GM23248 (cell line): Measurements from ENCODE around the gene TMEM132A. TPM values are rescaled to one million over a fixed set of nuclear protein-coding genes. Genes with fewer than 3 reads are reported as not detected.
A peak's percentile ranks its signal among the peaks of the same experiment; 100 is the strongest.

Experiments
- DNase-seq: peaks from one replicate; pipeline ENCODE4 v3.0.0-alpha.2; 2015
- H2AFZ ChIP-seq: fragments of 200-600 bp; sonication (generic); 2 replicates; pipeline ENCODE4 v1.6.1; 2016; ENCODE audit warnings: antibody characterized with exemption
- H3F3A ChIP-seq: fragments of 200-600 bp; sonication (generic); 2 replicates; pipeline ENCODE4 v1.6.1; 2016; ENCODE audit warnings: mild to moderate bottlenecking, antibody characterized with exemption, mixed run types; ENCODE audit not compliant: insufficient read depth
- H3K27ac ChIP-seq: fragments of 200-600 bp; sonication (generic); 2 replicates; pipeline ENCODE4 v1.5.1; 2016; ENCODE audit warnings: mild to moderate bottlenecking
- H3K27me3 ChIP-seq: fragments of 200-600 bp; sonication (generic); replicated peaks from 2 replicates; pipeline ENCODE4 v1.6.1; 2016; ENCODE audit warnings: mild to moderate bottlenecking; ENCODE audit not compliant: insufficient read depth
- H3K36me3 ChIP-seq: fragments of 200-600 bp; sonication (generic); 2 replicates; pipeline ENCODE4 v1.6.1; 2016; ENCODE audit warnings: low read depth, mild to moderate bottlenecking
- H3K4me1 ChIP-seq: fragments of 200-600 bp; sonication (generic); 2 replicates; pipeline ENCODE4 v1.6.1; 2016; ENCODE audit warnings: mild to moderate bottlenecking; ENCODE audit not compliant: insufficient read depth
- H3K4me2 ChIP-seq: fragments of 200-600 bp; sonication (generic); one replicate; pipeline ENCODE4 v1.6.1; 2016; ENCODE audit warnings: mild to moderate bottlenecking; ENCODE audit not compliant: unreplicated experiment
- H3K4me3 ChIP-seq: fragments of 200-600 bp; sonication (generic); 2 replicates; pipeline ENCODE4 v1.5.1; 2016; ENCODE audit warnings: mild to moderate bottlenecking
- H3K79me2 ChIP-seq: fragments of 200-600 bp; sonication (generic); 2 replicates; pipeline ENCODE4 v1.6.1; 2016; ENCODE audit warnings: mild to moderate bottlenecking; ENCODE audit not compliant: insufficient read depth
- H3K9ac ChIP-seq: fragments of 200-600 bp; sonication (generic); 2 replicates; pipeline ENCODE4 v1.6.1; 2016; ENCODE audit warnings: mild to moderate bottlenecking
- H3K9me2 ChIP-seq: fragments of 200-600 bp; sonication (generic); 2 replicates; pipeline ENCODE4 v1.6.1; 2016; ENCODE audit warnings: mixed run types, mild to moderate bottlenecking, moderate library complexity; ENCODE audit not compliant: insufficient read depth
- H3K9me3 ChIP-seq: fragments of 200-600 bp; sonication (generic); one replicate; pipeline ENCODE4 v1.6.1; 2017; ENCODE audit warnings: low read depth
- H4K20me1 ChIP-seq: fragments of 200-600 bp; sonication (generic); 2 replicates; pipeline ENCODE4 v1.6.0; 2016; ENCODE audit not compliant: insufficient read depth
- EZH2 ChIP-seq: fragments of 200-600 bp; sonication (generic); IDR thresholded peaks from 2 replicates; pipeline ENCODE4 v1.6.1; 2018; ENCODE audit warnings: antibody characterized with exemption, mild to moderate bottlenecking; ENCODE audit not compliant: insufficient read depth, poor library complexity, severe bottlenecking
- EZH2phosphoT487 ChIP-seq: fragments of 200-600 bp; sonication (generic); IDR thresholded peaks from 2 replicates; pipeline ENCODE4 v1.6.1; 2018; ENCODE audit warnings: antibody characterized with exemption, moderate library complexity, mild to moderate bottlenecking, low read depth; ENCODE audit not compliant: insufficient read depth
- WGBS, 2 experiments: methylation state at CpG; one replicate each; pipeline ENCODE4 v1.1.6; 2015 to 2017; ENCODE audit warnings: low lambda C conversion rate in 2 of 2, low coverage in 1 of 2; ENCODE audit errors: missing lambda C conversion rate in 2 of 2; 5-methylcytosine and 5-hydroxymethylcytosine counted together
- in situ Hi-C: fragments of 300-500 bp; cut with MboI; formaldehyde crosslinking; loops from 2 replicates; pipeline ENCODE4 v1.15.0; 2020
- polyA plus RNA-seq: library from polyadenylated mRNA; unstranded; fragments of >200 nt; fragmentation: Nextera tagmentation; extraction: Ambion mirVana; gene quantifications from 2 replicates; pipeline ENCODE4 v1.2.1, GENCODE V29; 2016
- total RNA-seq: library from RNA; depleted of rRNA; stranded (reverse); fragments of >200 nt; shearing (Covaris generic); gene quantifications from 2 replicates; pipeline ENCODE4 v1.2.3, GENCODE V29; 2014

The TMEM132A gene
- total and polyA plus RNA-seq, 2 experiments from 2014 or later, result 10.1 to 28.2 TPM

DNA sequence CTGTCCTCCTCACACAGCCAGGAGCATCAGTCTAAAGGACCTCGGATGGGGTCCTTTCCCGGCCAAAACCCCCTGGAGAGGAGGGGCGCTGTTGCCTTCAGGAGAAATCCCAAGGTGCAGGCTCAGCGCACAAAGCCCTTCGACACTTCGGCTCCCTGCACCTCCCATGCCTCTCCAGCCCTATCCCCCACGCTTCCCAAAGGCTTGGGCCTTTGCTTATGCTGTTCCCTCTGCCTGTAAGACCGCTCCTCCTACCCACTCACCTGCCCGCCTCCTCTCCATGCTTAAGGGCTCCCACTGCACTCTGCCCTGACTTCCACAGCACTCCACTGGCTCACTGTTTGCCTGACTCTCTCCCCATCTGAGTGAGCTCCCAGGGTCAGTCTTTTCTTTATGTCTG is 14.2 kb downstream of the TMEM132A start:
- Histone ChIP-seq H3K36me3 (no peaks in the 10 kb centered on the region), H2AFZ (no peak overlapping the region), H3K4me2 (no peak overlapping the region), H3K9me2 (no peaks in the 10 kb centered on the region), H3K9ac (no peak overlapping the region), H3K4me3 (no peak overlapping the region), H3K79me2 (no peaks in the 10 kb centered on the region), H3K9me3 (no peaks in the 10 kb centered on the region), H4K20me1 (no peaks in the 10 kb centered on the region), H3K4me1 (no peaks in the 10 kb centered on the region), H3K27me3 (no peaks in the 10 kb centered on the region), H3F3A (no peaks in the 10 kb centered on the region), H3K27ac (no peak overlapping the region)
- DNase-seq, result no peak
- in situ Hi-C loops, result no loop called here
- WGBS, 2 experiments, result 83 to 86% methylated on average over 8 to 9 of the region's 9 CpGs
- TF ChIP-seq EZH2, result no peak
- TF ChIP-seq EZH2phosphoT487, result no peak

DNA sequence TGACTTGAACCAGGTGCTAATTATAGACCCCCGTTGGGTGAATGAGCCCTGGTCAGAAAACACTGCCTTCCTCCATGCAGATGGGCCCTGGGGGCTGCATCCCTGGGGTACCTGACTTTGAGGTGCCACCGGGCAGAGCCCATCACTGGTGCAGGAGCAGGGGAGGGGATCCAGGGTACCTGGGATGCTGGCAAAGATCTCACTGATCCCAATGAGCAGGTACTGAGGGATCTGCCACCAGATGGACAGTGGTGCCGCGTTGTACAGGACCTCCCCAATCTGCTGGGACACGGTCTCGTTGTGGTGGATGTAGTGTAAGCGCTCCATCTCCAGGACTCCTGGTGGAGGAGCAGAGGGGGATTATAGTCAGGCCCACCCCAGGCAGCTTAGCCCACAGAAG is 15.0 kb downstream of the TMEM132A start:
- no peaks in the 10 kb centered on the region for H3K9me2 ChIP-seq
- no peaks in the 10 kb centered on the region for H3K4me1 ChIP-seq
- no peaks in the 10 kb centered on the region for H3K9me3 ChIP-seq
- no peak for TF ChIP-seq EZH2
- TF ChIP-seq EZH2phosphoT487, result no peak
- H3K27me3 ChIP-seq, result no peaks in the 10 kb centered on the region
- H4K20me1 ChIP-seq, result no peaks in the 10 kb centered on the region
- H3K9ac ChIP-seq, result no peak overlapping the region
- no peaks in the 10 kb centered on the region for H3F3A ChIP-seq
- H3K36me3 ChIP-seq, result no peaks in the 10 kb centered on the region
- DNase-seq, result no peak
- H3K27ac ChIP-seq, result no peak overlapping the region
- in situ Hi-C loops, result no loop called here
- H3K79me2 ChIP-seq, result no peaks in the 10 kb centered on the region
- no peak overlapping the region for H3K4me3 ChIP-seq
- no peak overlapping the region for H3K4me2 ChIP-seq
- 87 to 88% methylated on average over 7 of the region's 7 CpGs for WGBS, 2 experiments
- no peak overlapping the region for H2AFZ ChIP-seq

DNA sequence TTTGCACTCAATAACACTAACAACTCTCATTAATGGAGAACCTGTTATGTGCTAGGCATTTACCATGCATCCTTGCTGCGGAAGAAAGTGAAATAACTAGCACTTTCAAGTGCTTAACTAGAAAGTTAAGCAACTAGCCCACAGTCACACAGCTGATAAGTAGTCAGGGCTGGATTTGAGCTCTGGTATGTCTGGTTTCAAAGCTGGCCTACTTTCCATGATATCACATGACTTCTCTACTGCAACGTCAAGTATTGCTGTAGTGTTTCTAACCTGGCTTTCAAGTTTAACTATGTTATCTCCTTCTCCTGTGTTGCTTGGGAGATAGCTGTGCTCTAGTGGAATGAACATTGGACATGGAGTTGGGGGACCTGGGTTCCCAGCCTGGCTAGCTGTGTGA is 15.6 kb downstream of the TMEM132A start:
- no peaks in the 10 kb centered on the region for H3K9me3 ChIP-seq
- in situ Hi-C loops, result no loop called here
- H3F3A ChIP-seq, result no peaks in the 10 kb centered on the region
- no peaks in the 10 kb centered on the region for H3K36me3 ChIP-seq
- DNase-seq, result peak; percentile 17
- WGBS, 2 experiments, result 58 to 61% methylated on average over 2 of the region's 2 CpGs
- no peaks in the 10 kb centered on the region for H4K20me1 ChIP-seq
- no peak overlapping the region for H2AFZ ChIP-seq
- H3K4me3 ChIP-seq, result no peak overlapping the region
- no peak overlapping the region for H3K4me2 ChIP-seq
- no peaks in the 10 kb centered on the region for H3K4me1 ChIP-seq
- no peaks in the 10 kb centered on the region for H3K79me2 ChIP-seq
- H3K9me2 ChIP-seq, result no peaks in the 10 kb centered on the region
- H3K27ac ChIP-seq, result no peak overlapping the region
- H3K9ac ChIP-seq, result no peak overlapping the region
- H3K27me3 ChIP-seq, result no peaks in the 10 kb centered on the region
- TF ChIP-seq EZH2phosphoT487 (no peak), EZH2 (no peak)

GRCh38 chr11:60941371-60942119 is 17.3 kb downstream of the TMEM132A start:
- Histone ChIP-seq H3K4me2 (no peak overlapping the region), H3K9me2 (no peaks in the 10 kb centered on the region), H3K36me3 (no peaks in the 10 kb centered on the region), H3K79me2 (no peaks in the 10 kb centered on the region), H3K4me3 (no peak overlapping the region), H3K9ac (no peak overlapping the region), H3K9me3 (no peaks in the 10 kb centered on the region), H3K27ac (no peak overlapping the region), H4K20me1 (no peaks in the 10 kb centered on the region), H3F3A (no peaks in the 10 kb centered on the region), H3K27me3 (no peaks in the 10 kb centered on the region), H2AFZ (no peak overlapping the region), H3K4me1 (no peaks in the 10 kb centered on the region)
- in situ Hi-C loops, result no loop called here
- no peak for DNase-seq
- TF ChIP-seq EZH2phosphoT487 (no peak), EZH2 (no peak)
- 85 to 90% methylated on average over 6 of the region's 6 CpGs for WGBS, 2 experiments
